HepG2 (cell line): ENCODE measurements around the gene FBXL12. TPM values are rescaled to one million over a fixed set of nuclear protein-coding genes. Genes with fewer than 3 reads are reported as not detected.

Experiments
- ATAC-seq: fragments of 200-7000 bp; cut with Tn5 transposase; 3 replicates; pipeline ENCODE4 v1.9.1; 2020; ENCODE audit warnings: mild to moderate bottlenecking, moderate library complexity
- BruUV-seq: library from RNA; stranded (reverse); fragments of 400-500 nt; replicated peaks from 2 replicates; lab custom pipeline; 2021; lab: Mats Ljungman, UMichigan
- CTCF ChIA-PET: fragments of 300-600 bp; formaldehyde crosslinking; extraction: SDS; loops from one replicate; lab custom pipeline; 2021; ENCODE audit warnings: low total read pairs, inconsistent platforms, low intra/inter-chr PET ratio; lab: Yijun Ruan, JAX
- POLR2A ChIA-PET: fragments of 350-600 bp; sonication (Branson Sonifier 250); formaldehyde crosslinking; loops from one replicate; lab custom pipeline; 2020; ENCODE audit warnings: antibody characterized with exemption, inconsistent platforms; lab: Yijun Ruan, JAX
- DNase-seq: peaks from one replicate; pipeline ENCODE4 v3.0.0-alpha.2; 2015; ENCODE audit warnings: low spot score
- FAIRE-seq: peaks from 3 replicates; lab custom pipeline; 2011; peaks lifted over from hg19 to GRCh38; lab: Jason Lieb, UNC
- H2AFZ ChIP-seq: one replicate; pipeline ENCODE4 v1.6.1; 2011; ENCODE audit warnings: low read length, inconsistent platforms
- H3K27ac ChIP-seq: fragments of 300-600 bp; 3 replicates; pipeline ENCODE4 v1.8.0; 2011; ENCODE audit warnings: mixed run types, mild to moderate bottlenecking, mixed read lengths, low read length, inconsistent platforms; ENCODE audit not compliant: insufficient read depth; ENCODE audit errors: extremely low read length
- H3K27me3 ChIP-seq, 2 experiments: fragments of 200-600 bp in 1 of 2; 2 replicates in 1 of 2; 3 replicates in 1 of 2; pipeline versions ENCODE4 v1.6.0 to v1.8.0; 2011; ENCODE audit warnings: low read length in 2 of 2, mild to moderate bottlenecking in 2 of 2, moderate library complexity in 2 of 2, inconsistent platforms in 1 of 2; ENCODE audit not compliant: insufficient read depth in 2 of 2, control insufficient read depth in 1 of 2
- H3K36me3 ChIP-seq, 2 experiments: fragments of 200-600 bp in 1 of 2; replicated peaks in 1 of 2; 2 replicates in 1 of 2; 3 replicates in 1 of 2; pipeline versions ENCODE4 v1.5.1 to v1.8.0; 2011; ENCODE audit warnings: low read length in 2 of 2, inconsistent platforms in 1 of 2; ENCODE audit not compliant: insufficient read depth in 2 of 2, control insufficient read depth in 1 of 2
- H3K4me1 ChIP-seq: 2 replicates; pipeline ENCODE4 v1.5.1; 2012; ENCODE audit warnings: low read length, inconsistent platforms; ENCODE audit not compliant: insufficient read depth
- H3K4me2 ChIP-seq: 2 replicates; pipeline ENCODE4 v1.6.0; 2011; ENCODE audit warnings: low read depth, low read length, inconsistent platforms
- H3K4me3 ChIP-seq, 3 experiments: fragments of 200-600 bp in 1 of 3; sonication (generic), shearing (Covaris generic) in 1 of 3; replicated peaks in 1 of 3; 2 replicates each; pipeline ENCODE4 v1.5.1; 2011 to 2016; ENCODE audit warnings: low read length in 3 of 3, inconsistent platforms in 2 of 3, low read depth in 2 of 3, mild to moderate bottlenecking in 2 of 3, control low read depth in 1 of 3, mixed read lengths in 1 of 3; ENCODE audit not compliant: insufficient read depth in 1 of 3
- H3K79me2 ChIP-seq: one replicate; pipeline ENCODE4 v1.6.1; 2011; ENCODE audit warnings: low read length, inconsistent platforms; ENCODE audit not compliant: insufficient read depth
- H3K9ac ChIP-seq: 2 replicates; pipeline ENCODE4 v1.6.0; 2011; ENCODE audit warnings: mild to moderate bottlenecking, low read depth, low read length, inconsistent platforms; ENCODE audit not compliant: insufficient read depth
- H3K9me3 ChIP-seq: 2 replicates; pipeline ENCODE4 v1.5.1; 2012; ENCODE audit warnings: mild to moderate bottlenecking, low read length
- H4K20me1 ChIP-seq: 2 replicates; pipeline ENCODE4 v1.6.0; 2011; ENCODE audit warnings: inconsistent platforms, mild to moderate bottlenecking, low read length, moderate library complexity; ENCODE audit not compliant: insufficient read depth
- ARNT2 ChIP-seq: sonication (generic); formaldehyde crosslinking; IDR thresholded peaks from 2 replicates; pipeline ENCODE4 v1.8.0; 2022; ENCODE audit warnings: mild to moderate bottlenecking, low read depth, missing genetic modification reagents, moderate library complexity
- CENPX ChIP-seq: sonication (generic); formaldehyde crosslinking; IDR thresholded peaks from 2 replicates; pipeline ENCODE4 v1.9.0; 2021; ENCODE audit warnings: mild to moderate bottlenecking, missing genetic modification reagents, moderate library complexity
- HCFC1 ChIP-seq: fragments of 150-350 bp; IDR thresholded peaks from 2 replicates; pipeline ENCODE4 v1.6.1; 2014; ENCODE audit warnings: low read depth, low read length
- HNRNPL ChIP-seq: fragments of 200-400 bp; formaldehyde crosslinking; IDR thresholded peaks from 2 replicates; pipeline ENCODE4 v1.6.1; 2017; ENCODE audit warnings: mild to moderate bottlenecking, low read depth, low read length
- KDM6A ChIP-seq: IDR thresholded peaks from 2 replicates; pipeline ENCODE4 v1.6.1; 2016; ENCODE audit warnings: low read depth
- NFIB ChIP-seq: sonication (generic); formaldehyde crosslinking; IDR thresholded peaks from 2 replicates; pipeline ENCODE4 v1.9.0; 2021; ENCODE audit warnings: missing genetic modification reagents, mild to moderate bottlenecking, borderline replicate concordance
- POLR2AphosphoS2 ChIP-seq: IDR thresholded peaks from 2 replicates; pipeline ENCODE4 v1.6.1; 2011; ENCODE audit warnings: low read depth, low read length, improper control_type of control experiment
- RFX3 ChIP-seq: IDR thresholded peaks from 2 replicates; pipeline ENCODE4 v1.6.1; 2016; ENCODE audit warnings: missing biosample characterization, missing genetic modification reagents
- SATB2 ChIP-seq: sonication (generic); formaldehyde crosslinking; IDR thresholded peaks from 2 replicates; pipeline ENCODE4 v1.5.0; 2020; ENCODE audit warnings: missing genetic modification reagents
- SMYD3 ChIP-seq: sonication (generic); formaldehyde crosslinking; IDR thresholded peaks from 2 replicates; pipeline ENCODE4 v1.8.1; 2023; ENCODE audit warnings: mild to moderate bottlenecking, missing genetic modification reagents
- SNAI1 ChIP-seq: sonication (generic); formaldehyde crosslinking; IDR thresholded peaks from 2 replicates; pipeline ENCODE4 v1.5.0; 2020; ENCODE audit warnings: mild to moderate bottlenecking, missing genetic modification reagents, borderline replicate concordance
- SP140L ChIP-seq: sonication (generic); formaldehyde crosslinking; IDR thresholded peaks from 2 replicates; pipeline ENCODE4 v1.4.0; 2020; ENCODE audit warnings: missing genetic modification reagents, borderline replicate concordance
- TAF15 ChIP-seq: fragments of 200-400 bp; formaldehyde crosslinking; IDR thresholded peaks from one replicate; pipeline ENCODE4 v1.6.1; 2018; ENCODE audit warnings: mild to moderate bottlenecking, low read depth, low read length; ENCODE audit not compliant: poor library complexity, severe bottlenecking
- ZBTB7B ChIP-seq: sonication (generic); formaldehyde crosslinking; IDR thresholded peaks from 2 replicates; pipeline ENCODE4 v1.4.0; 2020; ENCODE audit warnings: missing genetic modification reagents
- ZFP36L1 ChIP-seq: sonication (generic); formaldehyde crosslinking; IDR thresholded peaks from 2 replicates; pipeline ENCODE4 v1.8.0; 2022; ENCODE audit warnings: mild to moderate bottlenecking, missing genetic modification reagents, moderate library complexity
- ZKSCAN1 ChIP-seq: fragments of 150-350 bp; IDR thresholded peaks from 2 replicates; pipeline ENCODE4 v1.6.1; 2014; ENCODE audit warnings: low read length
- ZNF3 ChIP-seq: IDR thresholded peaks from 2 replicates; pipeline ENCODE4 v1.7.0; 2017; ENCODE audit warnings: inconsistent platforms
- ZNF431 ChIP-seq: sonication (generic); formaldehyde crosslinking; IDR thresholded peaks from 2 replicates; pipeline ENCODE4 v1.9.0; 2022; ENCODE audit warnings: missing genetic modification reagents, low read depth, mild to moderate bottlenecking, borderline replicate concordance
- WGBS: methylation state at CpG from one replicate; pipeline ENCODE4 v1.1.6; 2017; ENCODE audit warnings: low lambda C conversion rate; 5-methylcytosine and 5-hydroxymethylcytosine counted together
- in situ Hi-C: cut with HindIII; loops from 2 replicates; pipeline ENCODE4 v1.10.0; 2017; ENCODE audit warnings: low pct_unique_long_range_greater_than_20kb; ENCODE audit not compliant: extremely low pct_ligation_motif_present
- intact Hi-C: fragments of 100-400 bp; cut with micrococcal nuclease; formaldehyde crosslinking; loops from one replicate; pipeline ENCODE4 v1.10.0; 2022; ENCODE audit not compliant: unreplicated experiment
- polyA plus RNA-seq, 8 experiments: library from polyadenylated mRNA; depleted of rRNA in 3 of 8; stranded (reverse) in 7 of 8; unstranded in 1 of 8; fragments of >200 nt; fragmentation: Illumina TruSeq in 4 of 8; extraction: Trizol in 4 of 8; gene quantifications; 2 replicates each; pipeline versions ENCODE4 v1.2.1 to v1.2.3, GENCODE V29; 2011 to 2016; ENCODE audit warnings: low read depth in 4 of 8, missing spikeins in 1 of 8, mixed read lengths in 1 of 8; ENCODE audit not compliant: insufficient read depth in 1 of 8
- total RNA-seq, 5 experiments: library from RNA; depleted of rRNA; stranded (reverse); fragments of >200 nt; fragmentation: Illumina TruSeq; extraction: Trizol; gene quantifications; 2 replicates each; pipeline ENCODE4 v1.2.3, GENCODE V29; 2016; ENCODE audit warnings: low read depth in 1 of 5

FBXL12 gene
- total and polyA plus RNA-seq, 2 of the 13 experiments (the other 11 are each of a cell fraction or from before 2014, with no cell fraction given): 20.4 to 23.1 TPM

GRCh38 chr19:9861503-9861902, 42.6 kb upstream of the FBXL12 start:
- no peaks in the 10 kb centered on the region for H3K79me2 ChIP-seq
- ChIA-PET POLR2A (no interaction called here), CTCF (no interaction called here)
- BruUV-seq: no TSS peak
- H4K20me1 ChIP-seq: no peaks in the 10 kb centered on the region
- no peaks in the 10 kb centered on the region for H3K36me3 ChIP-seq
- ATAC-seq: no peak
- no peak overlapping the region for H3K9ac ChIP-seq
- in situ Hi-C loops (no loop called here), intact Hi-C loops (no loop called here)
- no peak overlapping the region for H2AFZ ChIP-seq
- peaks cover 7% of the 10 kb centered on the region; the same call in 1 of the 2 replicates for H3K4me1 ChIP-seq
- no peak overlapping the region for H3K4me2 ChIP-seq
- DNase-seq: no peak
- no peaks in the 10 kb centered on the region for H3K9me3 ChIP-seq
- peaks cover 4 to 22% of the 10 kb centered on the region in 2 experiments; a peak in 4 of 5 replicates for H3K27me3 ChIP-seq
- no peak overlapping the region for H3K4me3 ChIP-seq
- TF ChIP-seq ZFP36L1 (CRISPR knock-in tag) (no peak), CENPX (CRISPR knock-in tag) (no peak), ZNF431 (CRISPR knock-in tag) (no peak), ZKSCAN1 (no peak), SATB2 (CRISPR knock-in tag) (no peak), KDM6A (no peak), ARNT2 (CRISPR knock-in tag) (no peak), SNAI1 (CRISPR knock-in tag) (no peak), POLR2AphosphoS2 (no peak), SMYD3 (no peak), NFIB (CRISPR knock-in tag) (no peak), ZBTB7B (CRISPR knock-in tag) (no peak), TAF15 (no peak), HCFC1 (no peak), SP140L (CRISPR knock-in tag) (no peak), HNRNPL (no peak), ZNF3 (CRISPR knock-in tag) (no peak), RFX3 (CRISPR knock-in tag) (no peak)
- H3K27ac ChIP-seq: no peak overlapping the region
- WGBS: 88% methylated on average over 1 of the region's 1 CpG
- FAIRE-seq: no peak
